Lower leg skin (tissue), 4 donors: ENCODE data around the gene COL8A1. TPM values are rescaled to one million over a fixed set of nuclear protein-coding genes. Genes with fewer than 3 reads are reported as not detected.

ENCODE experiments used
- DNase-seq, 2 donors: peaks; one replicate each; pipeline ENCODE4 v3.0.0-alpha.2; 2019; ENCODE audit warnings: low spot score in 2 of 2
- H3K4me3 ChIP-seq: fragments of 200-600 bp; sonication (generic); 2 replicates; pipeline ENCODE4 v1.5.1; 2017; ENCODE audit warnings: mild to moderate bottlenecking, low read depth; ENCODE audit not compliant: poor library complexity, severe bottlenecking
- POLR2A ChIP-seq, 2 donors: fragments of 450-650 bp; IDR thresholded peaks; one replicate each; pipeline ENCODE4 v1.6.1; 2016 to 2017; ENCODE audit warnings: antibody characterized with exemption in 2 of 2, mild to moderate bottlenecking in 1 of 2, moderate library complexity in 1 of 2
- WGBS, 2 donors: methylation state at CpG; one replicate each; pipeline ENCODE4 v1.1.5; 2018; 5-methylcytosine and 5-hydroxymethylcytosine counted together
- intact Hi-C: fragments of 100-400 bp; cut with DNase I; formaldehyde crosslinking; loops from one replicate; pipeline ENCODE4 v1.15.0; 2023; ENCODE audit warnings: low total_unique reads
- total RNA-seq, 4 donors: library from RNA; depleted of rRNA; stranded (reverse); fragments of >200 nt; gene quantifications; one replicate each; pipeline ENCODE4 v1.1.0, GENCODE V29; 2016
- TF ChIP-seq, protein P1 (sequence below), 3 donors: fragments of 450-650 bp; IDR thresholded peaks; one replicate each; pipeline ENCODE4 v1.5.1; 2016; ENCODE audit warnings: antibody characterized with exemption in 3 of 3, mild to moderate bottlenecking in 3 of 3, moderate library complexity in 2 of 3

Gene COL8A1
- total RNA-seq, 4 donors from 2014 or later = 5.0 to 11.5 (median 7.2) TPM

GRCh38 chr3:99758502-99759177, 120.2 kb downstream of the COL8A1 start:
- WGBS, 2 donors = 79 to 81% methylated on average over 3 of the region's 3 CpGs
- H3K4me3 ChIP-seq = no peak overlapping the region
- no peak for DNase-seq
- intact Hi-C loops = no loop called here
- TF ChIP-seq POLR2A (IDR thresholded peaks at IDR 0.05) = no peak
- TF ChIP-seq, protein P1, sequence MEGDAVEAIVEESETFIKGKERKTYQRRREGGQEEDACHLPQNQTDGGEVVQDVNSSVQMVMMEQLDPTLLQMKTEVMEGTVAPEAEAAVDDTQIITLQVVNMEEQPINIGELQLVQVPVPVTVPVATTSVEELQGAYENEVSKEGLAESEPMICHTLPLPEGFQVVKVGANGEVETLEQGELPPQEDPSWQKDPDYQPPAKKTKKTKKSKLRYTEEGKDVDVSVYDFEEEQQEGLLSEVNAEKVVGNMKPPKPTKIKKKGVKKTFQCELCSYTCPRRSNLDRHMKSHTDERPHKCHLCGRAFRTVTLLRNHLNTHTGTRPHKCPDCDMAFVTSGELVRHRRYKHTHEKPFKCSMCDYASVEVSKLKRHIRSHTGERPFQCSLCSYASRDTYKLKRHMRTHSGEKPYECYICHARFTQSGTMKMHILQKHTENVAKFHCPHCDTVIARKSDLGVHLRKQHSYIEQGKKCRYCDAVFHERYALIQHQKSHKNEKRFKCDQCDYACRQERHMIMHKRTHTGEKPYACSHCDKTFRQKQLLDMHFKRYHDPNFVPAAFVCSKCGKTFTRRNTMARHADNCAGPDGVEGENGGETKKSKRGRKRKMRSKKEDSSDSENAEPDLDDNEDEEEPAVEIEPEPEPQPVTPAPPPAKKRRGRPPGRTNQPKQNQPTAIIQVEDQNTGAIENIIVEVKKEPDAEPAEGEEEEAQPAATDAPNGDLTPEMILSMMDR (IDR thresholded peaks at IDR 0.05) = no peak

GRCh38 chr3:99760031-99760430, 121.6 kb downstream of the COL8A1 start:
- no peak for DNase-seq
- intact Hi-C loops = no loop called here
- TF ChIP-seq, protein P1 (IDR thresholded peaks at IDR 0.05) = no peak
- TF ChIP-seq POLR2A (IDR thresholded peaks at IDR 0.05) = no peak
- WGBS, 2 donors = 40 to 56% methylated on average over 1 of the region's 1 CpG
- H3K4me3 ChIP-seq = no peak overlapping the region

GRCh38 chr3:99760629-99761028, 122.2 kb downstream of the COL8A1 start:
- no peak overlapping the region for H3K4me3 ChIP-seq
- intact Hi-C loops = no loop called here
- 21 to 25% methylated on average over 2 of the region's 2 CpGs for WGBS, 2 donors
- DNase-seq = no peak
- TF ChIP-seq, protein P1 (IDR thresholded peaks at IDR 0.05) = no peak
- no peak for TF ChIP-seq POLR2A (IDR thresholded peaks at IDR 0.05)

- H3K4me3 ChIP-seq = no peak overlapping the region
- no peak for DNase-seq
- TF ChIP-seq, protein P1 (IDR thresholded peaks at IDR 0.05) = no peak
- no peak for TF ChIP-seq POLR2A (IDR thresholded peaks at IDR 0.05)
- 70 to 73% methylated on average over 8 of the region's 8 CpGs for WGBS, 2 donors
- intact Hi-C loops = no loop called here
Observed at GRCh38 chr3:99761415-99762165, 123.2 kb downstream of the COL8A1 start.

DNA sequence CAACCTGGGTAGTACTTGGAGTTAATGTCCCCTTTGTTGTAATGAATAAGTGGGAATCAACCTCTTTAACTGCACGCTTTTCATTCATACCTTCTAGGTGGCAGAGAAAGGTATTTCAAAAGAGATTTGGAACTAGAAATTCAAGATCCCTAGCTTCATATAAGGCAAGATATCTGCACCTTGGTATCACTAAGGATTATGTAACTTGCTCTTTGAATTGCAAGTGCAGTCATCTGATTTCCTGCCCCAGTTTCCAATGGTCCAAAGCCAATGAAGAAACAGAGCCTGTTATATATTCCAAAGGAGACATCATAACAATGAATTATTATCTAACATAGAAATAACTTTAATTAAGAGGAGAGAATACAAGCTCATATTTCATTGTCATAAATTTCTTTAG, 124.5 kb downstream of the COL8A1 start:
- H3K4me3 ChIP-seq = no peak overlapping the region
- 83 to 91% methylated on average over 1 of the region's 1 CpG for WGBS, 2 donors
- intact Hi-C loops = no loop called here
- TF ChIP-seq, protein P1 (IDR thresholded peaks at IDR 0.05) = no peak
- no peak for TF ChIP-seq POLR2A (IDR thresholded peaks at IDR 0.05)
- DNase-seq = no peak
